Progenitor cell of endocrine pancreas (in vitro differentiated cells): ENCODE measurements around the gene SYT1. TPM values are rescaled to one million over a fixed set of nuclear protein-coding genes. Genes with fewer than 3 reads are reported as not detected.

ENCODE experiments used
- DNase-seq: peaks from one replicate; pipeline ENCODE4 v3.0.0; 2021; ENCODE audit warnings: low spot score; ENCODE audit not compliant: unreplicated experiment
- H3K27ac Mint-ChIP-seq: 2 replicates; pipeline ENCODE4 v1.8.0; 2021; ENCODE audit warnings: mild to moderate bottlenecking, moderate library complexity, mixed read lengths
- H3K27me3 Mint-ChIP-seq: 2 replicates; pipeline ENCODE4 v1.8.0; 2021; ENCODE audit warnings: mixed read lengths
- H3K36me3 Mint-ChIP-seq: 2 replicates; pipeline ENCODE4 v1.8.0; 2022; ENCODE audit warnings: mixed read lengths; ENCODE audit not compliant: insufficient read depth
- H3K4me1 Mint-ChIP-seq: 2 replicates; pipeline ENCODE4 v1.8.0; 2021; ENCODE audit warnings: low read depth, mixed read lengths
- H3K4me3 Mint-ChIP-seq: 2 replicates; pipeline ENCODE4 v1.8.0; 2021; ENCODE audit warnings: low read depth, mild to moderate bottlenecking, moderate library complexity, mixed read lengths
- H3K9me3 Mint-ChIP-seq: 2 replicates; pipeline ENCODE4 v1.8.0; 2021; ENCODE audit warnings: low read depth, mixed read lengths
- total RNA-seq: library from RNA; stranded (reverse); gene quantifications from 2 replicates; pipeline ENCODE4 v1.2.1, GENCODE V29; 2021
- TF ChIP-seq, protein P1 (sequence below): fragments of 200-600 bp; sonication (generic); IDR thresholded peaks from one replicate; pipeline ENCODE4 v1.5.0; 2021; ENCODE audit warnings: antibody characterized with exemption, mild to moderate bottlenecking; ENCODE audit not compliant: unreplicated experiment

The SYT1 gene
- total RNA-seq, 1 donor from 2014 or later, result 4.3 TPM

DNA sequence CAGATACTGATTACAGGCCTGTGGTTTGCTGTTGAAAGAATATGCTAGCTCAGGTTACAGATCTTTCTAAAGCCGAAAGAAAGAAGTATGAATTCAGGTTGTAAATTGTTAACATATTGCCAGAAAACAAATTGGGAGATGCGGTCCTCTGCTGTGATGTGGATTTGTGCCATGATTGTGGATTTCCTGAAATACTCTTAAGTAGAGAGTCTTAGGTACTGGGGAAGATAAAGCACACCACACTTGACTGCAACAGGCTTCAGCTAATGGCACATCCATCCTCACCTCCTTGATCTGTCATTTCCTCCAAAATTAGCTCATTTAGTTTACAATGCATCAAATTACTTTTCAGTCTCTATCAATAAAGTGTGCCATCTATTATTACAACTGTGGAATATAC lies 279.2 kb downstream of the SYT1 start:
- Mint-ChIP-seq H3K4me3 (no peak overlapping the region), H3K27me3 (no peaks in the 10 kb centered on the region), H3K9me3 (peaks cover 6% of the 10 kb centered on the region), H3K4me1 (no peaks in the 10 kb centered on the region), H3K27ac (no peak overlapping the region), H3K36me3 (peaks cover 1% of the 10 kb centered on the region)
- TF ChIP-seq, protein P1, sequence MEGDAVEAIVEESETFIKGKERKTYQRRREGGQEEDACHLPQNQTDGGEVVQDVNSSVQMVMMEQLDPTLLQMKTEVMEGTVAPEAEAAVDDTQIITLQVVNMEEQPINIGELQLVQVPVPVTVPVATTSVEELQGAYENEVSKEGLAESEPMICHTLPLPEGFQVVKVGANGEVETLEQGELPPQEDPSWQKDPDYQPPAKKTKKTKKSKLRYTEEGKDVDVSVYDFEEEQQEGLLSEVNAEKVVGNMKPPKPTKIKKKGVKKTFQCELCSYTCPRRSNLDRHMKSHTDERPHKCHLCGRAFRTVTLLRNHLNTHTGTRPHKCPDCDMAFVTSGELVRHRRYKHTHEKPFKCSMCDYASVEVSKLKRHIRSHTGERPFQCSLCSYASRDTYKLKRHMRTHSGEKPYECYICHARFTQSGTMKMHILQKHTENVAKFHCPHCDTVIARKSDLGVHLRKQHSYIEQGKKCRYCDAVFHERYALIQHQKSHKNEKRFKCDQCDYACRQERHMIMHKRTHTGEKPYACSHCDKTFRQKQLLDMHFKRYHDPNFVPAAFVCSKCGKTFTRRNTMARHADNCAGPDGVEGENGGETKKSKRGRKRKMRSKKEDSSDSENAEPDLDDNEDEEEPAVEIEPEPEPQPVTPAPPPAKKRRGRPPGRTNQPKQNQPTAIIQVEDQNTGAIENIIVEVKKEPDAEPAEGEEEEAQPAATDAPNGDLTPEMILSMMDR, result no peak
- DNase-seq, result no peak

DNA sequence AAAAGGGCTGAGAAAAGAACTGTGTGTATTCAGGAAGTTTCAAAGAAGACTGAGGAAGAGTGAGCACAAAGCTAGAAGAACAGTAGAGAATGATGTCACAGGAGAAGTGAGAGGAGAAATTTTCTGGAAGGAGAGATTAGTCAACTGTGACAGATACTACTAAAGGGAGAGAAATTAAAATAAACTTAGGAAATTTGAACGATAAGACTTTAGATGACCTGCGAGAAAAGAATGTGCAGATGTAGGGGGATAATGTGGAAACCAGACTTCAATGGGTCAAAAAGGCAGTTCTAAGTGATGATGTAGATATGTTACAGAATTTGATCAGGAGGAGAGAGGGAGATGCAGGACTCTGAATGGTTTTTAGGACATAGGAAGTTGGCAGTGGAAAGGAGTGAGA lies 287.4 kb downstream of the SYT1 start:
- no peak overlapping the region for H3K27ac Mint-ChIP-seq
- no peaks in the 10 kb centered on the region for H3K27me3 Mint-ChIP-seq
- TF ChIP-seq, protein P1, result no peak
- DNase-seq, result no peak
- H3K36me3 Mint-ChIP-seq, result no peaks in the 10 kb centered on the region
- no peaks in the 10 kb centered on the region for H3K9me3 Mint-ChIP-seq
- H3K4me3 Mint-ChIP-seq, result no peak overlapping the region
- no peaks in the 10 kb centered on the region for H3K4me1 Mint-ChIP-seq

GRCh38 chr12:79155683-79156082 lies 291.1 kb downstream of the SYT1 start:
- DNase-seq, result no peak
- Mint-ChIP-seq H3K36me3 (no peaks in the 10 kb centered on the region), H3K4me3 (no peak overlapping the region), H3K9me3 (no peaks in the 10 kb centered on the region), H3K27me3 (no peaks in the 10 kb centered on the region), H3K27ac (no peak overlapping the region), H3K4me1 (no peaks in the 10 kb centered on the region)
- TF ChIP-seq, protein P1, result no peak

DNA sequence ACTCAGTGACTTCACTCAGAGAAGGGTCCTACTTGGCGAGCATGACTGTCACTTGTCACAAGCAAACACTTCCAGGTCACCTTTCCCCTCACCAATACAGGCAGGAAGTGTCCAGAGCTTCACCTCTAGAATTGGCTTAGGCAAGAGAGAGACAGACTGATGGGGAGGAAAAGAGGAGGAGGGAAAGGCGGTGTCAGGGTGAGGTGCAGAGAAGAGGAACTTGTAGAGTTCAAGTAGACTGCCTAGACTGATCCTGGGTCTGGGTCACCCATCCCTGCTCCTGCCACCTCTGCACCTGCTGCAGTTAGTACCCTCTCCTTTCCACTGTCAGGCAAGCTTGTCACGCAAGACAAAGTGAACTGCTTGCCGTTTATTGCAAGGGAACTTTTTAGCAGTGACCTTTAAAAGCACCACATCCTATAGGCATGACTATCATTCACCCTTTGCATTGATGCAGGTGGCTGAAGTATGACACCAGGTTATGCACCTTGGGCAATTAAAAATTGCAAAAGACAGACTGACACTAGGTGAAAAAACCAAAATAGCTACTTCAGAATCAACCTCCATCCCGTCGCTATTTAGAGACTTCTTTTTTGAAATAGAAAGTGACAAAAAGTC lies 292.4 kb downstream of the SYT1 start:
- no peaks in the 10 kb centered on the region for H3K4me1 Mint-ChIP-seq
- no peak for DNase-seq
- no peaks in the 10 kb centered on the region for H3K27me3 Mint-ChIP-seq
- no peaks in the 10 kb centered on the region for H3K9me3 Mint-ChIP-seq
- H3K4me3 Mint-ChIP-seq, result no peak overlapping the region
- H3K27ac Mint-ChIP-seq, result no peak overlapping the region
- TF ChIP-seq, protein P1, result no peak
- no peaks in the 10 kb centered on the region for H3K36me3 Mint-ChIP-seq

GRCh38 chr12:79161249-79161934 lies 296.8 kb downstream of the SYT1 start:
- DNase-seq, result no peak
- Mint-ChIP-seq H3K27ac (no peak overlapping the region), H3K9me3 (no peaks in the 10 kb centered on the region), H3K4me3 (no peak overlapping the region), H3K27me3 (no peaks in the 10 kb centered on the region), H3K4me1 (no peaks in the 10 kb centered on the region), H3K36me3 (no peaks in the 10 kb centered on the region)
- TF ChIP-seq, protein P1, result no peak
